Umbilical cord (tissue), 2 donors: ENCODE data around the gene TMEM231. TPM values are rescaled to one million over a fixed set of nuclear protein-coding genes. Genes with fewer than 3 reads are reported as not detected.

Experiments used
- DNase-seq: peaks from one replicate; pipeline ENCODE4 v3.0.0-alpha.2; 2015; ENCODE audit warnings: low spot score
- total RNA-seq: library from RNA; depleted of rRNA; stranded (reverse); fragments of >200 nt; gene quantifications from one replicate; pipeline ENCODE4 v1.2.3, GENCODE V29; 2014; ENCODE audit warnings: low replicate concordance; ENCODE audit not compliant: insufficient read depth

TMEM231 gene
- total RNA-seq, 1 donor from 2014 or later: 10.4 TPM

- no peak for DNase-seq
Observed at GRCh38 chr16:75488322-75488721, 67.7 kb downstream of the TMEM231 start.

Other genes starting within 250 kb of the TMEM231 start
- 70.5 TPM for gene CFDP1, start 122.7 kb downstream of the TMEM231 start, total RNA-seq
- 12.3 TPM for gene TMEM170A, start 91.6 kb downstream of the TMEM231 start, total RNA-seq
- 0.48 TPM for gene CHST6, start 60.8 kb downstream of the TMEM231 start, total RNA-seq
- 1.4 TPM for gene CHST5, start 20.1 kb downstream of the TMEM231 start, total RNA-seq
- gene GABARAPL2, start 10.1 kb upstream of the TMEM231 start, total RNA-seq: 99.7 TPM
- gene ADAT1, start 67.0 kb upstream of the TMEM231 start, total RNA-seq: 58.5 TPM
- gene KARS1, start 91.4 kb upstream of the TMEM231 start, total RNA-seq: 92.7 TPM
- gene TERF2IP, start 91.5 kb upstream of the TMEM231 start, total RNA-seq: 55.1 TPM
- not detected for gene CPHXL2, start 120.8 kb upstream of the TMEM231 start, total RNA-seq
- not detected for gene DUXB, start 145.2 kb upstream of the TMEM231 start, total RNA-seq
- gene CPHXL, start 170.2 kb upstream of the TMEM231 start, total RNA-seq: 2.9 TPM